ENCODE measurements around the gene CLEC3B.
A peak's percentile ranks its signal among the peaks of the same experiment; 100 is the strongest.
"Not testable (repeated sequence)": the region's sequence is repeated elsewhere in the genome, so short reads cannot be mapped to it uniquely, and the experiment has no call there.

Gene CLEC3B

DNA sequence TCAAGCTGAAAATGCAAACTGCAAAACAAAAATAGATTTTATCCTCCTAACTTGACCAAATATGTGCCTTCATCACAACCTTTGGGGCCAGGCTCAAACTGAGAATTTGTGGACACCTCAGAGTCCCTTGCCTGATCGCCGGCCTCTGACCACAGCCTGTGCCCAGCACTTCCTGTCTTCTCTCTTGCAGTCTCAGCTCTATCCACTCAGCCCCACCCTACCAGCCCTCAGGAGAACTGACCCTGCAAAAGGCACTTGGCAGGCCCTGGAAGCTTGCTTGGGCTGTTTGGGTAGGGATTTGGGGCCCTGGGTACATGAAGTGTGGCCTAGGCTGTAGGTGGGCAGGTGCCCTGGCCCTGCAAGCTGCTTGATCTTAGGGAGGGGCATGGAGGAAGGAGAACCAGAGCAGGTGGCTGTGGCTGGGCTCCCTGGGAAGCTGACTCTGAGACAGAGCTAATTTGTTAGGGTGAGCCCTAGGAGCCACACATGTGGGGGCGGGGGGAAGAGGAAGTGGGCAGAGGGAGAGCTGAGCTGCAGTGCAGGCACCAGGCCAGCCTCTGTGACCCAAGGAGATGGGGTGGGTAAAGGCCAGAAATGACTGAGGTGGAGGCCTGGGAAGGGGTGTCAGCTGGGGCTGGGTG is 8.6 kb downstream of the CLEC3B start:
- no peak for DNase-seq

DNA sequence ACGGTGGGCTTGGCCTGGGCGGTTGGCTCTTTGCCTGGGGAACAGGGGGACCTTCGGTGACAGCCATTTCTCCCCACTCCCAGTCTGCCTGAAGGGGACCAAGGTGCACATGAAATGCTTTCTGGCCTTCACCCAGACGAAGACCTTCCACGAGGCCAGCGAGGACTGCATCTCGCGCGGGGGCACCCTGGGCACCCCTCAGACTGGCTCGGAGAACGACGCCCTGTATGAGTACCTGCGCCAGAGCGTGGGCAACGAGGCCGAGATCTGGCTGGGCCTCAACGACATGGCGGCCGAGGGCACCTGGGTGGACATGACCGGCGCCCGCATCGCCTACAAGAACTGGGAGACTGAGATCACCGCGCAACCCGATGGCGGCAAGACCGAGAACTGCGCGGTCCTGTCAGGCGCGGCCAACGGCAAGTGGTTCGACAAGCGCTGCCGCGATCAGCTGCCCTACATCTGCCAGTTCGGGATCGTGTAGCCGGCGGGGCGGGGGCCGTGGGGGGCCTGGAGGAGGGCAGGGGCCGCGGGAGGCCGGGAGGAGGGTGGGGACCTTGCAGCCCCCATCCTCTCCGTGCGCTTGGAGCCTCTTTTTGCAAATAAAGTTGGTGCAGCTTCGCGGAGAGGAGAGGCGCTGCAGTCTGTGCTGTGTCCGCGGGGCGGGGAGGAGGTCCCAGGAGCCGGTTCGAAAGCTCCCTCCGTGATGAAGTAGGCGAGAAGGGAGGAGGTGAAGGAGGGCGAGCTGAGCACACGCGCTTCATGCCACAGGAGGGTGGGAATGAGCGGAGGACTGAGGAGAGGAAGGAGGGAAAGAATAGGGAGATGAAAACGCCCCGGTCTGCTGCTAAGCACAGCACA is 9.6 kb downstream of the CLEC3B start:
- peak; percentile 52 for DNase-seq

DNA sequence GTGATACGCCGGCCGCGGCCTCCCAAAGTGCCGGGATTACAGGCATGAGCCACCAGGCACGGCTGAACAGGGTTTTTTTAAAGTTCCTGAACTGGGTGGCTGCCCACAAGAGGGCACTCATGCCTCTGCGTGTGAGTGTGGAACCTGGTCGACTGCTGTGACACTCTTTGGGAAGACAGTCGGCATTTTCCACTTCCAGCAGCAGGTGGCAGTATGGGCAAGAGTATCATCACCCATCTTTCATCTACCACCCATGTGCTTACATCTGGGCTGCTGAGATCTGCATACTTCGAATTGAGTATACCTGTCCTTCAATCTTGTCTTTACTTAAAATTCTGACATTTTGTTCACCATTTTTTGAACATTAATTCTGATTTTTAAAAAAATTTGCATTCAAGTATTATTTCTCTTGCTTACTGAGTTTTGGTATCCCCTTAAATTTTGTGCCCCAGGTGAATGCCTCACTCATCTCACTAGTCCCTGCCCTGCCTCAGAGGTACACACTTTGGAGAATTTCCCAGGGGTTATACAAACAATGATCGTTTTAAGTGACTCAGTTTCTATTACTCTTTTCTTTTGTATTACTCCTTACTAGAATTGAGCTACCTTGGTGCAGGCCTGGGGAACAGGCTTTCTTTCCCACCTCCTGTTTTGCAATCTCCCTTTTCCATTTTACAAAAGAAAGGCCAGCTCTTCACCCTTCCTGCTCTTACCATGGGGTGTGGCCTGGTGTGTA is 11.8 kb downstream of the CLEC3B start:
- DNase-seq, result peak; percentile 68

DNA sequence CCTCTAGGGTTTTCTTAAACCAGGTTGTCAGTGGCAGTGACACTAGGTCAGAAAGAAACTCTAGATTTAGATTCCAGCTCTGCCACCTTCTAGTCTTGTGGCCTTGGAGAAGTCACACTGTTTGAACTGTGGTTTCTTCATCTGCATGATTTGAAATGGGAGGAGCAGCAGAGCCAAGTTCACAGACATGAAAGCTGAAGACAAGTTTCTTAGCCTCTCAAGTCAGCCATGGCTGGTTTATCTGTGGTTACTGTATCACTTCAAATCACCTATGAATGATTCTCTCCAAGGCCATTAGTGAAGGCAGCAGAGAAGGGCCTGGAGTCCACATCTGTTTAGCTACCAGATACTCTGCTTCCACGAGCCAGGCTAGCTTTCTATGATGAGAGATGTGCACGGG is 15.6 kb downstream of the CLEC3B start:
- no peak for DNase-seq

DNA sequence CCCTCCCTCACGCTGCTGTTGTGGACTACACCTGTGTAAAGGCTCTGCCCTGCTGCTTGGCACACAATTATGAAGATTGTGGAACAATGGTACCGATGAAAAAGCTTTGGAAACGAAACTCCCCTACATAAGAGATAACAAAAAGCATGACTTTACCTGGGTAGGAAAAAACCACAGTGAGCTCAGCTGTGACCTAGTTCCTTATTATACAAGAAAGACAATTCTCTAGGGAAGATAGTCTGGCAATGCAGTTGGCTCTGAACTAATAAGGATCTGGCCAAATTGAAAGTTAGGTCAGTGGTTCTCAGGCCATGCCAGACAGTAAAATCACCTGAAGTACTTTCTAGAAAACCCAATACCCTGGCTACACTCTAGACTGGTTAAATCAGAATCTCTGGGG is 16.1 kb downstream of the CLEC3B start:
- DNase-seq, result no peak

DNA sequence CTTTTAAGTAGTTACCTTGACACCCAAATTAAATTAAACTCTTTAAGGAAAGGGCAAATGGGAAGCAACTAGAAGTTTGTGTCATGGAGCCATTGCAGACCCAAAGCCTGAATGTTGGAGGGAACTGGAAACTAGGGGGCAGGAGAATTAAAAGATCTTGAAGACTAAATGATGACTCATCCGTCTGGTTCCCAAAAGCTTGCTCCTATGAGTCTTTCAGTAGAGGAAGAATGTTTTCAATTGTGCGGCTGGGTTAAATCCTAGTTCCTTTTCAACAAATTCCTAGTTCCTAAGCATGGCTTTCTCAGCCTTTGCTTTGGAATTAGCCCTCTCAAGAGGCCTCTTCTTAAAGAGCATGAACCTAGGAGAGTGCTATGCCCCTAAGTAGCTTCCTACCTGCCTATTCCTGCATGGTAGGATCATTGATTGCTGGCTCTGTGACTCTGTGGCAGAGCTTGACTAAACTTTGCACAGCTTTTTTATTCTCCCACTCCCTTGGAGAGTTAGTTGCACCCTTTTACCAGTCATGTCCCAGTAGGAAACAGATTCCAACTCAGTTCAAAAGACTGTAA is 17.7 kb downstream of the CLEC3B start:
- DNase-seq, result no peak

DNA sequence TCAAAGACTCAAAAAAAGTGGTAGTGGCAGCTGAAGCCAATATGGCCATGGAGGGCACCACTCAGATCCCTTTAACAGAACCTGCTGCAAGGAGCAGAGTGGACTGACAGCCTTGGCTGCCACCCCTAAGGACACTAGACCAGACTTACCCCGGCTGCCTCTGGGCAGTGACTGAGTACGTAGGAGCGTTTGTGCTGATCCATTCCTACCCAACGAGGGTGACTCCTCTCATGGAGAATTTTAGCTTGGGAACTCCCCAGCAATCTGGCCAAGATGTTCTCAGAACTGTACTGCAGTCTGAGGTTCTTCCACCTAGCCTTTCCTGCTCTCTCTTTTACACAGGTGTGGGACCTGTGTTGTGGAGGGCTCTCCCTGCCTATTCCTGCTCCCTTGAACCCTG is 22.1 kb downstream of the CLEC3B start:
- no peak for DNase-seq

DNA sequence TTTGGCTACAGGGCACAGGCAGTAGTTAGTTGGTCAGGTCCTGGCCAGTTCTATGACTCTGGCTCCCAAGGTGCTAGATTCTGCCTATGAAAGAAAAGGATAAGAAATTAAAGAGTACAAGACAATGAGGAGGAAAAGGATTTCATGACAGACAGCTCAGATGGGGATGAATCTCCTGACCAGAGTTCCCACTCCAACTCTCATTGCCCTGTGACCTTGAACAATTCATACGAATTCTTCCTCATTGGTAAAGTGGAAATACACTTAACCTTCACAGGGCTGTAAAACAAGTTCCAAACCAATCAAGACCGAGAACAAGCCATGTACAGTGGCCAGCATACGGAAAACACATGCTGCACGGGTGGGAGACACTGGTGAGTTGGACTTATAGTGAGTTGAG is 23.7 kb downstream of the CLEC3B start:
- DNase-seq, result no peak

DNA sequence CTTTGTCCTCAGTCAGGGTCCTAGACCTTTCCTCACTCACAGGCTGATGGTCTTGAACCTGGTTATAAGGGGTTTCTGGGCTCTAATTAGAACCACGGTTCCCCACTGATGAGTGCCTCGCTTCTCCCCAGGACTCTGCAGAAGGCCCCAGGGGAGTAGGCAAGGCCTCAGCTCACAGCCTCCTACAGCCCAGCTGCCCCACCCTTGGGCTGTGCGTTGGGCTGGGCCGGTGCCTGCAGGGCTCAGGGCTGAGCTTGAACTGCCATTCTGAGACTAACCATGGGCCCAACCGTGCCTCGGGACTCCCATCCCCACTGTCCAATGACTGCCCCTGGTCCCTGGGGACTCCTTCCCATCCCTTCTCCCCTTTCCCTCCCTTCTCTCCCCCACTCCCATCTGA is 25.6 kb downstream of the CLEC3B start:
- DNase-seq, result no peak

DNA sequence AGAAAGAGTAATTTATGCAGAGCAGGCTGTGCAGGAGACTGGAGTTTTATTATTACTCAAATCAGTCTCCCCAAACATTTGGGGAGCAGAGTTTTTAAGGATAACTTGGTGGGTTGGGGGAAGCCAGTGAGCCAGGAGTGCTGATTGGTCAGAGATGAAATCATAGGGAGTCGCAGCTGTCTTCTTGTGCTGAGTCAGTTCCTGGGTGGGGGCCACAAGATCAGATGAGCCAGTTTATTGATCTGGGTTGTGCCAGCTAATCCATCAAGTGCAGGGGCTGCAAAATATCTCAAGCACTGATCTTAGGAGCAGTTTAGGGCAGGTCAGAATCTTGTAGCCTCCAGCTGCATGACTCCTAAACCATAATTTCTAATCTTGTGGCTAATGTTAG is 27.7 kb downstream of the CLEC3B start:
- not testable (repeated sequence) for DNase-seq

DNA sequence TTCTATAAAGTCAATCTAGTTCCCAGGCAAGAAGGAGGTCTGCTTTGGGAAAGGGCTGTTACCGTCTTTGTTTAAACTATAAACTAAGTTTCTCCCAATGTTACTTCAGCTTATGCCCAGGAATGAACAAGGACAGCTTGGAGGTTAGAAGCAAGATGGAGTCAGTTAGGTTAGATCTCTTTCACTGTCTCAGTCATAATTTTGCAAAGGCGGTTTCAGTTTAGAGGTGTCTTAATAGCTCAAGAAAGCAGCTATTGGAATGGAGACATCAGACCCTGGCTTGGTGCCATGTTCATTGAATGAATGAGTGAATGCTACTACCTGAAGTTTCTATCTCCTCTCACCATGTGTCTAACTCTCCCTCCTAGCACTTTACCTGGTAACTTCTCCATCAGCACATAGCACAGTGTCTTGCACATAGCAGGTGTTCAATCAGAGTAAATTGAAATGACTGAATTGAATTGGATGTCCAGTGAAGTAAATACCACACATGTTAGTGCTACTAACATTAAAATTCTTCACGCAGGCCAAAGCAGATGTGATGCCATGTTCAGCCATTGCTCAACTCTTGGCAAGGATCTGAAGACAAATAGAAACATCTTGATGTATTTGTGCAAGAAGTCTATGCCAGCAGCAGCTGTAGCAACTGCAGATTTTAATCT is 28.2 kb downstream of the CLEC3B start:
- no peak for DNase-seq

DNA sequence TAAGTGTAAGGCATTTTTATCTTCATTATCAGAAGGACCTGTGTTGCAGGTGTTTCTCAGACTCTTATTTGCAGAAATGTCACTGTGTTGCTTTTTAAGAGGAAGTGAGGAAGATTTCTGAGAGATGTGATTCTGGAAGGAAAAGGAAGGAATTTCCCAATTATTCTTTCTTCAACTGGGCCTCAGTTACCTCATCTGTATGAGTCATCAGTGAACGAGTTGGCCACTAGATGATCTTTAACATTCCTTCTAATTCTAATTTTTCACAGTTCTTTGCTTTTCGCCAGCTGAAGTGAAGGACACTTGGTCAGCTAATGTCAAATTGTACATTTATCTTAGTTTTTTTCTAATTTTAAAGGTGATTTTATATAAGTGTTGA is 28.9 kb downstream of the CLEC3B start:
- DNase-seq, result no peak

DNA sequence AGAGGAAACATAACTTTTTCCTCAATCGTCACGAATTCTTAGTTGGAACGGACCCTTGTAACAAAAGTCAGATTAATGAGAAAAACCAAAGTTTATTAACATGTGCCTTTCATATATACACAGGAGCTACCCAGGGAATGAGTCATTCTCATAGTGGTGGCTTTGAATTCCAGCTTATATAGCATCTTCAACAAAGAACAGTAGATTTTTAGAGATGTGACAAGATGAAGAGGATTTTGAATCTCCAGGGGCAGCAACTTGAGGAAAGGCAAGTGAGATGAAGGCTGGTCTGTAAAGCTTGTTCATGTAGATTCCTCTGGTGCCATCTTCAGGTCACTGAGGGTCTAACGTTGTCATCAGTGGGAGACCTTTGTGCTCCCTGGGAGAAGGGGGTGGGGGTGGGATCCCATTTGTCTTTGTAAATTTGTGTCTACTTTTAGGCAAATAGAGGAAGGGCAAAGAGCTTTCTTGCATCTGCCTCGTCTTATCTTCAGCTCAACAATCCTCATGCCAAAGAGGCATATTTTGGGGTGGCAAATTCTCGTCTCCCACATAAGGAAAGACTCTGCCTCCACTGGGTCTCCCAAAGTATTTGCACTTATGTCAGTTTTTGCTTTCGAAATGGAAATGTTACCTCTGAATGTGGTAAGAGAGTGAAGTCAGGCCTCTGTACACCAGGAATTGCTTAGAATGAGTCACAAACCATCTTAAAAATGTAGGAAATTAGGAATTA is 29.5 kb downstream of the CLEC3B start:
- no peak for DNase-seq

DNA sequence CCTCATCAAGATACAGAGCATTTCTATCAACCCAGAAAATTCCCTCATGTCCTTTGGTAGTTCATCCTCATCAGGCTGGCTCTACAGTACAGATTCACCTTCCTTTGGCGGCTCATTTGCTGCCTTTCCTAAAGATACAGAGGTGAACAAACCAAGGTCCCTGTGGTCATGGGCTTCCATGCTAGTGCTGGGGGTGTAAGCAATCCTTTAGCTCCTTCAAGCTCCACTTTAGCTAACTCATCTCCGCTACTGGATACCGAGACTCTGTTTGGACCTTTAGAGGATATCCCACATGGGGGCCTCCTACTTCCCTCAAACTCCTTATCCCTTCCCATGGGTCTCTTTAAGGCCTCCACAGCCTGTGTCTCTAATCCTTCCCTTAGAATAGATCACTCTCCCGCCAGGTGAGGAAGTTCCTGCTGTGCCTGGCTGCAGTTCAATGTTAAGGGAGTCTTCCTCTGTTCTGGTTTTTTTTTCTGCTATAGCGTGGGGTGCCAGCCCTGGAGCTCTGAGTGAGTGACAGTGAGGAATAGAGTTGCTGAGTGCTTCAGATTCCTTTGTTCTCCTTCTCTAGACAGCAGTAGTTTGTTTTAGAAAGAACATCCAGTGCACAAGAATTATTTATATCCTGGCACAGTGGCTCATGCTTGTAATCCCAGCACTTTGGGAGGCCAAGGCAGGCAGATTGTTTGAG is 30.7 kb downstream of the CLEC3B start:
- DNase-seq, result no peak

DNA sequence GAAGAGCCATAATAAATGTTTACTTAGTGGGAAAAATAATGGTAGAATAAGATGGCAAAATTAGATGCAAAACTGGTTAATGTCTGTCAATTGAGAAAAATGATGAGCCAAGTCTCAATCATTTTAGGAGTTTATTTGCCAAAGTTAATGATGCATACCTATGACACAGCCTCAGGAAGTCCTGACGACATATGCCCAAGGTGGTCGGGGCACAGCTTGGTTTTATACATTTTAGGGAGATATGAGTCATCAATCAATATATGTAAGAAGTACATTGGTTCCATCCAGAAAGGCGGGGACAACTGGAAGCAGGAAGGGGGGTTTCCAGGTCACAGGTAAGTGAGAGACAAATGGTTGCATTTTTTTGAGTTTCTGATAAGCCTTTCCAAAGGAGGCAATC is 31.5 kb downstream of the CLEC3B start:
- no peak for DNase-seq

DNA sequence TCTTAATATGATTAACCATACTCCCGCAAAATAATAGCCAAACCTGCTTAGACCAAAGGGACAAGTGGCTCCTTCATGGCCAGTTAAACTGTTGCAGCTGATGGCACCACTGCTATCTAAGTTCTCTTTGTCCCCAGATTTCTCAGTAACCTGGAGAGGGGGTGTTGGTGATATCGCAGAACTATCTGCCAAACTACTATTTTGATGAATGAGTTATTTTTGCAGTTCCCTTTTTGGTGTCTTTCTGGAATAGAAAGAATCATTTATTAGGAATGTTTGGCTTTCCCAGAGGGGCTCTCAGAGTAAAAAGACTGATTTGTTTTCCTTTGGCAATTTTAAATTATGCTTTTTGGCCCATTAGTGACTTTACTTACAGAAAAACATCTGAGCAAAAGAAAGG is 33.0 kb downstream of the CLEC3B start:
- no peak for DNase-seq

DNA sequence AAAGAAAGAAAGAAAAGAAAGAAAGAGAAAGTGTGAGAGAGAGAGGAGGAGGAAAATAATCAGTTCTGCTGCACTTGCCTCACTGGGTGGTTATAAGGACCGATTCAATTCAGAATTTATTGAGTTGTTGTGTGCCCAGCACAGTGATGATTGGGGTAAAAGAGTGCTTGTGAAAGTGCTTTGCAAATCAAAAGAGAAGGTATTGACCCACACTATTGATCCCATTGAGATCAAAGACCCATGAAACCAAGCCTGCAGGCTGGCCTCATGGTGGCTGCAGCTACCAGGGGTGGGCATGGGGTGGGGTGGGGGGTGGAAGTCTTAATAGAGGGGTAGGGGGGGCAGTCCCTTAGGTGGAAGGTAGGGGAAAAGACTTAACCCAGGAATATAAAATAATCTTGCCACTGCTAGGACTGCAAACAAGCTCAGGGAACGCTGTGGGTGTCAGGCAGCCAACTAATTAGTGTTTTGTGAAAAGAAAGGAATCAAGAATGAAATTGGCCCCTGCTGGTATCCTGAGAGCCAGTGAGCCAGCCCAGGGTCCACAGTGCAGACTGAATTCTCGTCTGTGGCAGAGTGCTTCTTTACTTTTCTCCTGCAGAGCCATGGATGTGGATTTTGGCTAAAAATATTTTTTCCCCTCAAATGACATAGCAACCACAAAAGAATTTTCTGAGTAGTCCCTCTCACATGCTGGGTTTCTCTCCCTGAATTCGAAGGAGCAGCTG is 34.2 kb downstream of the CLEC3B start:
- no peak for DNase-seq

DNA sequence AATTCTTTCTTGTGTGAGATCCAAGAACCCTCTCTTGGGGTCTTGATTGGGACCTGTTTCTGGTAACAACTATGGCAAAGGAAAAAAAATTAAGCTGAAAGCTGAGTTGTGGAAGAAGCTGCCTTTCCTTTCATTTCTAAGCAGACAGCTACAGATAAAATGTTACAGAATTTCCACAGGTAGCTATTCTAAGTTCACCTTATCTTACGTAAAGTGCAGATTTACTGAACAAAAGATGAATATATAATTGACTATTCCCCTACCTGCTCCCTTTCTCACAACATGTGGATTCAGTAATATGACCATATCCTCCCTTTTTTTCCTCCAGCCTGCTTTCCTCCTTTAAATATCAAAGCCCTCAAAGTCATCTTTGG is 36.6 kb downstream of the CLEC3B start:
- DNase-seq, result no peak

DNA sequence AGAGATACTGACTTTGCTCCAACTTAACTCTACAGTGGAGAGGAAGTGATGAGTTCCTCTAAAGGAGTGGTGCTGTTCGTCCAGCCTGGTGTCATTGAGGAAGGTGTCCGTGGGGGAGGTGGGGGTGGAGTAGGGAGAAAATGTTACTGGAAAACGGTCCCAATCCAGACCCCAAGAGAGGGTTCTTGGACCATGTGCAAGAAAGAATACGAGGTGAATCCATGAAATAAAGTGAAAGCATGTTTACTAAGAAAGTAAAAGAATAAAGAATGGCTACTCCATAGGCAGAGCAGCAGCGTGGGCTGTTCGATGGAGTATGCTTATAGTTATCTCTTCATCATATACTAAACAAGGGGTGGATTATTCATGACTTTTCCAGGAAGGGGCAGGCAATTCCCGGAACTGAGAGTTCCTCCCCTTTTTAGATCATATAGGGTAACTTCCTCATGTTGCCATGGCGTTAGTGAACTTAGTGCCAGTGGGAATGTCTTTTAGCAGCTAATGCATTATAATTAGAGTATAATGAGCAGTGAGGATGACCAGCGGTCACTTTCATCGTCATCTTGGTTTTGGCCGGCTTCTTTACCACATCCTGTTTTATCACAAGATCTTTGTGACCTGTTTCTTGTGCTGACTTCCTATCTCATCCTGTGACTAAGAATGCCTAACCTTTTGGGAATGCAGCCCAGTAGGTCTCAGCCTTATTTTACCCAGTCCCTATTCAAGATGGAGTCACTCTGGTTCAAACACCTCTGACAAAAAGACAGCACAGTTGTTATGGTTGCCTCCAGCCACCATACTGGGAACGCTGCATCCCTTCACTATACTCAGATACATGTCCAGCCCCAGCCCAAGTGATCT is 38.6 kb downstream of the CLEC3B start:
- no peak for DNase-seq

DNA sequence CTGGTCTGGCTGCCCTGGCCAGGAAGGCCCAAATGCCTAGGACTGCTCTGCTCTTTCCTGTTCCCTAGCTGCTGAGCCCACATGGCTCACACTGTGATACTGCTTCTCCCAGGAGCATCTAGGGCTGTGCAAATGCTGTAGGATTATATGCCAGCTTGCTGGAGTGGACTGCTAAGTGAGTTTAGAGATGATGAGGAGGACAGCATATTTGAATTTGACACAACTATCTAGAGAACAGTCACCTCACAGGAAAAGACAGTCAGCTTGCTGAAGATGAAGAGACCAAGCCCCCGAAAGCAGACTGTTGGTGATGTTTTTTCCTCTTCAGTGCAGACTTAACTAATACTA is 39.2 kb downstream of the CLEC3B start:
- no peak for DNase-seq

Measured in right kidney (tissue), 1 donor.